T-helper 9 cell (primary cell): Measurements from ENCODE around the gene RAB31.
"Not testable (repeated sequence)": the region's sequence is repeated elsewhere in the genome, so short reads cannot be mapped to it uniquely, and the experiment has no call there.

ENCODE experiments used
- DNase-seq: peaks from one replicate; pipeline ENCODE4 v3.0.0-alpha.2; 2020

The RAB31 gene

GRCh38 chr18:9848170-9848879 is 140.2 kb downstream of the RAB31 start:
- no peak for DNase-seq

- DNase-seq: no peak
Observed at GRCh38 chr18:9849407-9850283, 141.5 kb downstream of the RAB31 start.

GRCh38 chr18:9850309-9850708 is 142.2 kb downstream of the RAB31 start:
- DNase-seq: no peak

- DNase-seq: no peak
Observed at GRCh38 chr18:9851511-9851910, 143.4 kb downstream of the RAB31 start.

- DNase-seq: no peak
Observed at GRCh38 chr18:9852266-9853081, 144.4 kb downstream of the RAB31 start.

GRCh38 chr18:9854801-9855676 is 146.9 kb downstream of the RAB31 start:
- DNase-seq: no peak

GRCh38 chr18:9855681-9856080 is 147.6 kb downstream of the RAB31 start:
- DNase-seq: no peak

- DNase-seq: no peak
Observed at GRCh38 chr18:9856092-9856491, 148.0 kb downstream of the RAB31 start.

- DNase-seq: not testable (repeated sequence)
Observed at GRCh38 chr18:9857479-9857998, 149.4 kb downstream of the RAB31 start.

- DNase-seq: no peak
Observed at GRCh38 chr18:9858642-9859041, 150.5 kb downstream of the RAB31 start.

GRCh38 chr18:9859232-9859631 is 151.1 kb downstream of the RAB31 start:
- DNase-seq: no peak

- DNase-seq: no peak
Observed at GRCh38 chr18:9860682-9861081, 152.6 kb downstream of the RAB31 start.

- no peak for DNase-seq
Observed at GRCh38 chr18:9861157-9861556, 153.1 kb downstream of the RAB31 start.

GRCh38 chr18:9861933-9862332 is 153.8 kb downstream of the RAB31 start:
- DNase-seq: no peak

GRCh38 chr18:9862686-9863085 is 154.6 kb downstream of the RAB31 start:
- DNase-seq: no peak

- DNase-seq: no peak
Observed at GRCh38 chr18:9863282-9863681, 155.2 kb downstream of the RAB31 start.

GRCh38 chr18:9865764-9866490 is 157.8 kb downstream of the RAB31 start:
- DNase-seq: no peak

GRCh38 chr18:9866627-9867026 is 158.5 kb downstream of the RAB31 start:
- no peak for DNase-seq

GRCh38 chr18:9867071-9867594 is 159.0 kb downstream of the RAB31 start:
- DNase-seq: no peak

GRCh38 chr18:9868857-9869714 is 161.0 kb downstream of the RAB31 start:
- DNase-seq: no peak
